HuH-7 (cell line): ENCODE results near the gene GPSM3.

Experiments
- DNase-seq: peaks from one replicate; pipeline ENCODE4 v3.0.0; 2011; ENCODE audit warnings: low spot score

Gene GPSM3

DNA sequence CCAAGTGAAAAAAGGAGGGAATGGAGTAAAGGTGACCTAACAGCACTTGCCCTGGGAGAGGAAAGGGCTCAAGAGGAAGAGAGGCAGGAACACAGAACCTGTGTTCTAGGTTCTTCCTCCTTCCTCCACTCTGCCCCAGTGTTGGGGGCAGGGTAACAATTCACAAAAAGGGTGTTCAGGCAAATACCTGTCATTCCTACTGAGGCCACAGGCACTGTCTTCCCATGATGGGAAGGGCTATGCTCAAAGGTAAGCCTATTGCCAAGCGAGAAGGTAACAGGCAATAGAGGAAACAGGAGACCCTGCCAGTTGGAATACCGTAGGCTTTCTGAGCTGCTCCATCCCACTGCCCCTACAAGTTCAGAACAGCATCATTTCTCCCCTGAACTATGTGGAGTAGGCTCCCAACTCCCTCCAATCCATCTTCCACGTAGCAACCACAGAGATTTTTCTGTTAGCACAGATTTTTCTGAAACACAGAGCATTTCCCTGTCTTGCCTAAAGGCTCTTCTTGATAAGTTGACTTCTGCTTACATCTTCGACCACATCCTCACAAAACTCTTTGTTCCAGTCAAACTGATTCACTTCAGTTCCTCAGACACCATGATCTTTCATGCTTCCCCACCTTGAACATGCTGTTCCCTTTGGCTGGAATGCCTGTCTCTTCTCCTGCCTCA, 19.3 kb downstream of the GPSM3 start:
- DNase-seq = no peak

- no peak for DNase-seq
Observed at GRCh38 chr6:32171234-32171633, 21.2 kb downstream of the GPSM3 start.

DNA sequence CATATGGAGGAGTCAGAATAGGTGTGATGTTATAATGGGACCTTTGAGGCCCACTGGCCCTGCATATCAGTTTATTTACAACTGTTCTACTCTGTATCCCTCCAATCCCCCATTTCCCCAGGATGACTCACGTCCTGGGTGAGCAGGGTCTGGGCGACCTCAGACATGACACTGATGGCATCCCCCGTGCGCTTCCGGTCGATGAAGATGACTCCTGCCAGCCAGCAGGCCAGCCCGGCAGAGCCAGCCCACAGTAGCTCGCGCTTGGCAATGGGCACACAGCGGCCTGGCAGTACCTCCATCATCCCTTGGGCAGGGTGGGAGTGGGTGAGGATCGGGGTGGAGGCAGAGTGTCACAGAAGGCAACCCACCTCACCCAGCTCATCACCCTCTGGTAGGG, 22.1 kb downstream of the GPSM3 start:
- no peak for DNase-seq

- no peak for DNase-seq
Observed at GRCh38 chr6:32168807-32169591, 23.4 kb downstream of the GPSM3 start.

DNA sequence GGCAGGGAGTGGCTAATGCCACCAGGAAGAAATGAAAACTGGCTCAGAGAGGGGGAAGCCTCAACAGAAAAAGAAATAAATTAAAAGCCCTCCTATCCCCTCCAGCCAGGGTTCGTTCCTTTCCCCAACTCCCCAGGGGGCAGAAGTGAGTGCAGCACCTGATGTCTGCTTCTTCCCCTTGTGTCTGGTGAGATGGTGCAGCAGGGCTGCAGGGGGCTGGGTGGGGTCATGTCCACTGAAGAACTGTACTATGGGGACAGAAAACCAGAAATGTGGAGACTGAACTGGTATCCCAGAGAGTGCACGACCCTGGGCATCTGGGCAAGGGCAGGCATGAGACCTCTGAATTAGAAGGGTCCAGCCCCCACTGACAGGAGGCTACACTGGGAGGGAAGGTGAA, 24.1 kb downstream of the GPSM3 start:
- no peak for DNase-seq

GRCh38 chr6:32167761-32168262, 24.6 kb downstream of the GPSM3 start:
- no peak for DNase-seq

- no peak for DNase-seq
Observed at GRCh38 chr6:32167154-32167760, 25.2 kb downstream of the GPSM3 start.

- DNase-seq = no peak
Observed at GRCh38 chr6:32166411-32167061, 25.9 kb downstream of the GPSM3 start.

DNA sequence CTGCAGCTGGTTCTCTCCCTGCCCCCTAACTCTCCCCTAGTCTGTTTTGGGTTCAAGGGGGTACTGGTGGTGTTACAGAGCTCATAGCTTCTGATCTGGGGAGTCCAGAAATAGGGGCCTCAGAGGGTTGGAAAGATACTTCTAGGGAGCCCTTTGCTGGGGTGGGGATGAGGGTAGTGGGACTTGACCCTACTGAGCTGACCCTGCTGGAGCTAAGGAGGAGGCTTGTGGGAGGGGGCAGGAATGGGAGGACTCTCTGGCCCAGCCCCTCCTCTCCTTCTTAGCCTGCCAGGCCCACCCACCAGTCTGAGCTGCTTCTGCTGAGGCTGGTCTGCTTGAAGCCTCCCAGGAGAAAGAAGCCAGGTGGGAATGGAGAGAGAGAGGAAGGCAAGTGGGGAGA, 28.1 kb downstream of the GPSM3 start, which contains the start of gene EGFL8:
Gene EGFL8 (plus strand): TSS at position 301 of the 400 bp plus-strand sequence. CDS start 1,571 bp downstream, outside the sequence.
- DNase-seq = no peak

DNA sequence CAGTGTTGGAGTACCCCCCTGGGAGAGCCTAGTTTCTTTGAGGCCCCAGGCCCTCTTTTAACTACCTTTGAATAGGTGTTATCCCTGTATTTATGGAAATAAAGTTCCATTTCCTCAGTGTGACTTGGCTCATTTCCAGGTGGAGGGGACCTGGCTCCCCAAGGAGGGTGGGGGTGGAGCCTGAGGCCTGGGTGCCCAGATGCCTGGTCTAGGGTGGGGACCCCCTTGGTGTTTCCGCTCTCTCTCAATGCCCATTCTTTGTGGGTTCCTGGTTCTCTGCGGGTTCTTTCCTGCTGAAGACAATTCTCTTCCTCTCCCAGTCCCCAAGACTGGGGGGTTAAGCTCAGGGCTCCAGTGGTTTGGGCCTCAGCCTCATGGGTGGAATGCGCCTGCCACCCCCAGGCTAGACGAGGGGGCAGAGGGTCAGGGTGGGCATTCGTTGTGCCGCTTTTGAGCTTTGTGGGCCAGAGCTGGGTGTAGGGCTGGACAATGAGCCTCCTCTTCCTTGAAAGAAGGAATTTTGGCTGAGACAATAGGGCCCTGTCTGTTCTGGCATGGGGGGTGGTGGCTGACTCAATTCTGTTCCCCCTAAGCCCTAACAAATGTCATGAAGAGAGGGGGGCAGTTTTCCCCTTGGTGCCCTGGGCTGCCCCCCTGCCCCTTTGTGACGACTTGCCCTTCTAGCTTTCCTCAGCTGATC, 28.7 kb downstream of the GPSM3 start:
- DNase-seq = no peak

DNA sequence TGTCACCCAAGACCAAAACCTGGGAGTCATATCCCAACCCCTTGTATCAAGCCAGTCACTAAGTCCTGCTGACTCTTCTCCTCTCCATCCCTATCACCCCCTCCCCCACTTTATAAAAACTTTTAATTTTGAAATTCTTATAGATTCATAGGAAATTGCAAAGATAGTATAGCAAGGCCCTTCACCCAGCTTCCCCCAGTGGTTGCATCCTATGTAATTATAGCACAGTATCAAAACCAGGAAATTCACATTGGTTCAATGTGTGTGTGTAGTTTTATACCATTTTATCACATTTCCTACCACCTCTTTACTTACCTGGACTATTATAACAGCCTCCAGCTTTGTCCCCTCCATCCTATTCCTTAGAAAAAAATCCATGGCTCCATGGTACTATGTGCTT, 34.4 kb downstream of the GPSM3 start:
- DNase-seq = no peak

- DNase-seq = no peak
Observed at GRCh38 chr6:32156891-32157290, 35.6 kb downstream of the GPSM3 start.

GRCh38 chr6:32154514-32155161, 37.8 kb downstream of the GPSM3 start:
- peak; percentile 75 for DNase-seq

DNA sequence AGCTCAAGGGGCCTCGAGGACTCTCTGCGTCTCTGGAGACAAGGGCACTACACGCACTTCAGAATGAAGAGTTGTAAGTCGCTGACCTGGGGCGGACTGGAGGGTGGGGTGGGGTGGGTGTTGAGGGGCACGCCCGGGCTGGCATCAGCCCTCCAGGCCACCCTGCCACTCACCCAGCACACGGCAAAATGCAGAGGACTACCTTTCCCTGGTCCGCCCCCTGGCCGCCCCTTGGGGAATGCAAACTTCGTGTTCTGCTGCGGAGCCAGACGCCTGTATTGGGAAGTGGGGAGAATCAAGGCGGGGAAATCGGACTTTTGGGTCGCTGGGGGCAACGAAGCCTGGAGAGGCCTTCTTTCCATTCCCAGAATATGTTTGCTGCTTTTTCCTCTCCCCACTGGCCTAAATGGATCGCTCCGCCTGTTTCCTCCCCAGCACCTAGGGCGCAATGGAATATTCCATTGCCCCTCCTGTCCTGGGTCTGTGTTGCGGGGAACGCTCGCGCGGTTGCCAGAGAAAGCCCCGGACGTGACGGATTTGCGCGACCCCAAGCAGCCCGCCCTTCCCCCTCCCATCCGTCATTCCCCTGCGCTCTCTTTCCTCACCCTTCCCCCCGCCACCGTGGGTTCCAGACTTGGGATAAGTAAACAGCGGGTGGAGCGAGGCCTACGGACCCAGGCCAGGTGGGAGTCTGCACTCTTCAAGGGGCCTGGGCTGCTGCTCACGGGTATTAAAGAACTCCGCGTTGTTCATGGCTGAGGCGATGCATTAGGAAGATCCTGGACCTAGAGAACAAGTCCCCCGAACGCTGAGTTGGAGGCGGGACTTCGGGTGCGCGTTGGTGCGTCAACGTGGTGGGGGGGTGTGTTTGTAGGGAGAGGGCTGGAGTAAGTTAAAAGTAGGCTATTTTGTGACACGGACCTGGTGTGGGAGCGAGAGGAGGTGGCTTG, 38.6 kb downstream of the GPSM3 start, which contains the start of gene PPT2:
Gene PPT2 (plus strand): TSS at position 578 of the 950 bp plus-strand sequence. CDS start 454 bp downstream, outside the sequence.
- peak; percentile 87 for DNase-seq

DNA sequence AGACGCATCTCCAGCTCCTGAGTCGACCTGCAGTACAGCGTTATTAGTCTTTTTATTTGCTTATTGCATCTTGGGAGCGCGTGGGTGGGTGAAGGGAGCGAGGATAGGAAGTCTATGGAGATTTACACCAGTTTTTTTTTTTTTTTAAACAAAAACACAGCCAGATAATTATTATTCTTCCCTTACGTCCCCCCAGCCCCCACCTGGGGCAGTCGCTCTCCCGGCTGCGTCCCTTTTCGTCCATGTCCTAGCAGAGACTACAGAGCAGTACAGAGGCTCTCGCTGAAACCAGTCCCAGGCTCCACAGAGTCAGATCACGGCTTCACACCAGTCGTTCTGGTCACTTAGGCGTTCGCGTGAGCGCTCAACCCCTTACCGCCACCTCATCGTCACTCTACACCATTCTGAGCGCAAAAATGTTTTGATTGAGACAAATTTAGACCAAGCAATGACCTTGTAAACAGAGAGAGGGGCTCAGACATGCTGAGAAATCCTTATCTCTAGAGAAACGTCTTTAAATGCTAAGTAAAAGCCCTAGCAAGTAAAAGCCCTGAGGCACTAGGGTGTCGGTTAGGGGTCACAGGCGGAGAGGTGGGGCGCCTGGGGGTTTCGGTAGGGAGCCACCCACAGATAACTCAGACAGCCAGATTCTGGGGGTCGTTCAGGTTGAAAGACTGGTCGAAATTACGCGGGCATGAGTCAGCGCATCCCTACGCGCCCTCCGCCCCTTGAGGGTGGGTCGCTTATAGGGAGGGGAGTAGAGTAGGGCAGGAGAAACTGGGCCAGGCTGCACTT, 39.5 kb downstream of the GPSM3 start:
- DNase-seq = peak; percentile 36

DNA sequence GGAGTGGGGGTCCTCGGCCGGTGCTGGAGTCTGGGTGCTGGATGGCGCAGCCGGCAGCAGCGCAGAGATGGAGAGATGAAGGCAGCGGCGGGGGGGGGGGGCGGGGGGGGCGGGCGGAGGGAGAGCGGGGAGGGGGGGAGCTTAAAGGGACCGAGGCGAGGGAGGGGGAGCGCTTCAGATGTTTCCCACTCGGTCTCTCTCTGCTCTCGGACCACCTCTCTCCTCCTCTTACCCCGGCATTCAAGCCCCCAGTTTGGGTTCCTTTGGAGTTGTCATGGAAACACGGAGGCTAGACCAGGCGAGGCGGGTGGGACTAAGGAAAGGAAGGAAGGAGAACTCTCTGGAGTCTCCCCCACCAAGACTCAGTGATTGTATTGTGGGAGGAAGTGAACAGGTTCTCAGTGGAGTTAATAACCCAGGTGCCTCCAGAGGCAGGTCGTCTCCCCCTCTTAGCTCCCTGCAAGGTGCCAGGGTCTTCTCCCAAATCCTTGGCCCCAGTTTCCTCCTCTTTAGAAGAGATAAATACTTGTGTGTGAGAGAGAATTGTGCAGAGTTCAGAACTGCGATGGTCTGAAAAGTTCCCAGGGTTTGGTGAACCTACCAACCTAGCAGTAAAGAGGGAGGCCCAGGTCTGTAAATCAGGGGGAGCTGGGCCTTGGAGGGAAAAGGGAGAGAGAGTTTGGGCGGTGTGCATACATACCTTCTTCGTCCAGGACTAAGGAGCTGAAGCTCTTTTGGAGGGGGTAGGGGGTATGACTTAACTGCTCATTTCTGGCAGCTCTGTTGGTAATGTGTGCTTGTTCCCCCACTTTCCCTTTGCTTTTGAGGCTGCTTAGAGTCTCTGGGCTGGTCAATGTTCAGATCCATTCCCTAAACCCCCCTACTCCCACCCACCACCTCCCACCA, 40.3 kb downstream of the GPSM3 start, which contains the start of gene PRRT1:
Gene PRRT1 (minus strand): TSS at position 77 of the 906 bp plus-strand sequence. CDS start 112 bp downstream, outside the sequence.
- no peak for DNase-seq

GRCh38 chr6:32151181-32151862, 41.1 kb downstream of the GPSM3 start:
- DNase-seq = no peak
